Endothelial cell of umbilical vein (primary cell): ENCODE measurements around the gene ALOX15B. TPM values are rescaled to one million over a fixed set of nuclear protein-coding genes. Genes with fewer than 3 reads are reported as not detected.

ENCODE experiments used
- BruUV-seq: library from RNA; stranded (reverse); fragments of 400-500 nt; replicated peaks from 2 replicates; lab custom pipeline; 2021; lab: Mats Ljungman, UMichigan
- CTCF ChIA-PET: fragments of 300-600, 350-600 bp; sonication (Branson Sonifier 250); formaldehyde crosslinking; loops from one replicate; lab custom pipeline; 2021; ENCODE audit warnings: antibody characterized with exemption, inconsistent platforms; lab: Charles Lee
- POLR2A ChIA-PET: fragments of 300-600, 350-600 bp; sonication (Branson Sonifier 250); formaldehyde crosslinking; loops from one replicate; lab custom pipeline; 2021; ENCODE audit warnings: antibody characterized with exemption, inconsistent platforms; lab: Charles Lee
- DNase-seq: peaks from one replicate; pipeline ENCODE4 v3.0.0-alpha.2; 2011; ENCODE audit warnings: low read depth, low spot score
- FAIRE-seq: peaks from 2 replicates; lab custom pipeline; 2011; peaks lifted over from hg19 to GRCh38; lab: Jason Lieb, UNC
- H2AFZ ChIP-seq: 2 replicates; pipeline ENCODE4 v1.6.0; 2012; ENCODE audit warnings: low read depth, low read length, control low read depth, inconsistent platforms
- H3K27ac ChIP-seq: 2 replicates; pipeline ENCODE4 v1.5.1; 2011; ENCODE audit warnings: low read depth, mild to moderate bottlenecking, control low read depth, low read length, moderate library complexity; ENCODE audit not compliant: insufficient read depth
- H3K27me3 ChIP-seq, 2 experiments: 2 replicates each; pipeline versions ENCODE4 v1.6.0 to v1.6.1; 2011; ENCODE audit warnings: low read length in 2 of 2, mixed read lengths in 1 of 2; ENCODE audit not compliant: control insufficient read depth in 2 of 2, insufficient read depth in 2 of 2
- H3K36me3 ChIP-seq, 2 experiments: 2 replicates in 1 of 2; 3 replicates in 1 of 2; pipeline ENCODE4 v1.5.1; 2011; ENCODE audit warnings: low read length in 2 of 2, mild to moderate bottlenecking in 1 of 2, moderate library complexity in 1 of 2; ENCODE audit not compliant: control insufficient read depth in 2 of 2, insufficient read depth in 2 of 2; ENCODE audit errors: extremely low read depth in 1 of 2
- H3K4me1 ChIP-seq: 3 replicates; pipeline ENCODE4 v1.5.1; 2011; ENCODE audit warnings: mild to moderate bottlenecking, low read length; ENCODE audit not compliant: control insufficient read depth, insufficient read depth; ENCODE audit errors: extremely low read depth
- H3K4me2 ChIP-seq: 2 replicates; pipeline ENCODE4 v1.6.1; 2011; ENCODE audit warnings: low read length, control low read depth, mixed read lengths; ENCODE audit not compliant: insufficient read depth
- H3K4me3 ChIP-seq, 3 experiments: fragments of 200-600 bp in 1 of 3; sonication (generic), shearing (Covaris generic) in 1 of 3; replicated peaks in 1 of 3; 2 replicates each; pipeline ENCODE4 v1.5.1; 2011 to 2016; ENCODE audit warnings: control low read depth in 3 of 3, low read length in 3 of 3, mild to moderate bottlenecking in 2 of 3, inconsistent platforms in 1 of 3, low read depth in 1 of 3, moderate library complexity in 1 of 3; ENCODE audit not compliant: insufficient read depth in 1 of 3
- H3K79me2 ChIP-seq: 2 replicates; pipeline ENCODE4 v1.6.0; 2012; ENCODE audit warnings: low read length, inconsistent platforms; ENCODE audit not compliant: control insufficient read depth, insufficient read depth
- H3K9ac ChIP-seq: replicated peaks from 2 replicates; pipeline ENCODE3; 2011; ENCODE audit warnings: low read length, control low read depth; ENCODE audit not compliant: insufficient read depth; ENCODE audit errors: extremely low read depth
- H3K9me1 ChIP-seq: replicated peaks from 3 replicates; pipeline ENCODE4 v1.6.0; 2011; ENCODE audit warnings: mild to moderate bottlenecking, low read length; ENCODE audit not compliant: control insufficient read depth, insufficient read depth; ENCODE audit errors: extremely low read depth
- H3K9me3 ChIP-seq: replicated peaks from 2 replicates; pipeline ENCODE4 v1.5.1; 2012; ENCODE audit warnings: low read length, inconsistent platforms; ENCODE audit not compliant: control insufficient read depth, insufficient read depth
- H4K20me1 ChIP-seq: replicated peaks from 2 replicates; pipeline ENCODE3; 2011; ENCODE audit warnings: mild to moderate bottlenecking, low read length; ENCODE audit not compliant: control insufficient read depth, insufficient read depth; ENCODE audit errors: extremely low read depth
- EZH2 ChIP-seq: IDR thresholded peaks from 2 replicates; pipeline ENCODE4 v1.6.1; 2012; ENCODE audit warnings: borderline replicate concordance, low read depth, mild to moderate bottlenecking, moderate library complexity, low read length, inconsistent platforms; ENCODE audit not compliant: severe bottlenecking
- MYC ChIP-seq: IDR thresholded peaks from one replicate; pipeline ENCODE4 v1.6.1; 2011; ENCODE audit warnings: mild to moderate bottlenecking, low read depth, low read length
- POLR2A ChIP-seq: IDR thresholded peaks from 2 replicates; pipeline ENCODE4 v1.6.1; 2012; ENCODE audit warnings: low read depth, mild to moderate bottlenecking, control low read depth, low read length
- dilution Hi-C: fragments of 300-500 bp; cut with MboI; formaldehyde crosslinking; loops from one replicate; pipeline ENCODE4 v1.15.0; 2019; ENCODE audit warnings: low sequenced_read_pairs; ENCODE audit not compliant: extremely low pct_ligation_motif_present
- intact Hi-C: fragments of 100-400 bp; cut with micrococcal nuclease; formaldehyde crosslinking; loops from one replicate; pipeline ENCODE4 v1.10.0; 2022
- polyA plus RNA-seq, 4 experiments: library from polyadenylated mRNA; depleted of rRNA in 3 of 4; stranded (reverse) in 3 of 4; unstranded in 1 of 4; fragments of >200 nt; gene quantifications; 2 replicates each; pipeline versions ENCODE4 v1.2.1 to v1.2.3, GENCODE V29; 2011 to 2012; ENCODE audit warnings: missing spikeins in 1 of 4
- total RNA-seq: library from RNA; stranded (reverse); gene quantifications from 2 replicates; pipeline ENCODE4 v1.2.3, GENCODE V29; 2021
- TF ChIP-seq, protein P1 (sequence below): IDR thresholded peaks from 2 replicates; pipeline ENCODE4 v1.6.1; 2011; ENCODE audit not compliant: insufficient read depth, insufficient read length
- TF ChIP-seq, protein P2 (sequence below), 2 donors: IDR thresholded peaks; 1 replicate in 1 of 2; 2 replicates in 1 of 2; pipeline ENCODE4 v1.5.1; 2011; ENCODE audit warnings: low read length in 2 of 2, mild to moderate bottlenecking in 2 of 2, moderate library complexity in 2 of 2, control low read depth in 1 of 2, inconsistent platforms in 1 of 2, low read depth in 1 of 2; ENCODE audit not compliant: insufficient read depth in 1 of 2; ENCODE audit errors: extremely low read depth in 1 of 2

ALOX15B gene
- total and polyA plus RNA-seq, 2 donors (not counting 3 experiments of a cell fraction or from before 2014, with no cell fraction given) = not detected

DNA sequence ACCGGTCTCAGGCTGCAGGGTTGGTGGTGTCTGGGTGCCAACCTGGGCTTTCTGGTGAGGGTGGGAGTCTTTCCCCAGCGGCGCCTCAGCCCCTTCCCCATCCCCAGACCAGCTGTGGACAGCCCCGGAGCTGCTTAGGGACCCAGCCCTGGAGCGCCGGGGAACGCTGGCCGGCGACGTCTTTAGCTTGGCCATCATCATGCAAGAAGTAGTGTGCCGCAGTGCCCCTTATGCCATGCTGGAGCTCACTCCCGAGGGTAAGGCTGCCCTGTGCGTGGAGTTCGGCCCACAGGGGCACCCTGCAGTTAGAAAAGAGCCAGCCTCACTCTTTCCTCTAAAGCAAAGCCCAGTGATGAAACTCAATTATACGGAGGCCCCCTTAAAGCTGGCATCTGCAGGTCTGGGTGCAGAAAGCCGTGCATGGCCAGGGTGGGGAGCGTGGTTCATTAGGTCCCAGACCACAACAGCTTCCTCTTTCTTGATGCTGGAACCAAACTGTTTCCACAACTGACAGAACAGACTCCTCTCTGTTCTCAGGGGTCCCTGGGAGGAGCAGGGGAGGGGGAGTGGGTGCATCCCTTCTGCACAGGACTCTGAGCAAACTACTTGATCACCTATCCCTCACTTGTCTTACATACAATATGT lies 25.7 kb upstream of the ALOX15B start:
- no peaks in the 10 kb centered on the region for H3K4me1 ChIP-seq
- no peak overlapping the region for H2AFZ ChIP-seq
- no peak overlapping the region for H3K27ac ChIP-seq
- H3K9me1 ChIP-seq = no peaks in the 10 kb centered on the region
- no peaks in the 10 kb centered on the region for H3K79me2 ChIP-seq
- H3K9me3 ChIP-seq = no peaks in the 10 kb centered on the region
- intact Hi-C loops = no loop called here
- FAIRE-seq (no peak), DNase-seq (no peak)
- ChIA-PET POLR2A (no interaction called here), CTCF (interaction anchor here (1.3 kb wide), 1 partner anchor 61 kb away, joined by 4 read pairs; no protein-coding TSS in a partner anchor)
- H3K27me3 ChIP-seq = peaks cover 6 to 19% of the 10 kb centered on the region in 2 experiments
- H3K9ac ChIP-seq = no peak overlapping the region
- H3K36me3 ChIP-seq = no peaks in the 10 kb centered on the region
- no peak overlapping the region for H3K4me2 ChIP-seq
- BruUV-seq = no TSS peak
- H4K20me1 ChIP-seq = no peaks in the 10 kb centered on the region
- dilution Hi-C loops = no loop called here
- TF ChIP-seq, protein P1, sequence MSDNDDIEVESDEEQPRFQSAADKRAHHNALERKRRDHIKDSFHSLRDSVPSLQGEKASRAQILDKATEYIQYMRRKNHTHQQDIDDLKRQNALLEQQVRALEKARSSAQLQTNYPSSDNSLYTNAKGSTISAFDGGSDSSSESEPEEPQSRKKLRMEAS = no peak
- no peak for TF ChIP-seq EZH2
- TF ChIP-seq MYC = no peak
- TF ChIP-seq, protein P2, sequence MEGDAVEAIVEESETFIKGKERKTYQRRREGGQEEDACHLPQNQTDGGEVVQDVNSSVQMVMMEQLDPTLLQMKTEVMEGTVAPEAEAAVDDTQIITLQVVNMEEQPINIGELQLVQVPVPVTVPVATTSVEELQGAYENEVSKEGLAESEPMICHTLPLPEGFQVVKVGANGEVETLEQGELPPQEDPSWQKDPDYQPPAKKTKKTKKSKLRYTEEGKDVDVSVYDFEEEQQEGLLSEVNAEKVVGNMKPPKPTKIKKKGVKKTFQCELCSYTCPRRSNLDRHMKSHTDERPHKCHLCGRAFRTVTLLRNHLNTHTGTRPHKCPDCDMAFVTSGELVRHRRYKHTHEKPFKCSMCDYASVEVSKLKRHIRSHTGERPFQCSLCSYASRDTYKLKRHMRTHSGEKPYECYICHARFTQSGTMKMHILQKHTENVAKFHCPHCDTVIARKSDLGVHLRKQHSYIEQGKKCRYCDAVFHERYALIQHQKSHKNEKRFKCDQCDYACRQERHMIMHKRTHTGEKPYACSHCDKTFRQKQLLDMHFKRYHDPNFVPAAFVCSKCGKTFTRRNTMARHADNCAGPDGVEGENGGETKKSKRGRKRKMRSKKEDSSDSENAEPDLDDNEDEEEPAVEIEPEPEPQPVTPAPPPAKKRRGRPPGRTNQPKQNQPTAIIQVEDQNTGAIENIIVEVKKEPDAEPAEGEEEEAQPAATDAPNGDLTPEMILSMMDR (IDR thresholded peaks at IDR 0.05; ENCODE audit: extremely low read depth in 1 of 2, insufficient read depth in 1 of 2, low read depth in 1 of 2, low read length in 2 of 2) = no peak
- TF ChIP-seq POLR2A = no peak
- no peak overlapping the region for H3K4me3 ChIP-seq
